ENCODE measurements around the gene ZNF253. TPM values are rescaled to one million over a fixed set of nuclear protein-coding genes. Genes with fewer than 3 reads are reported as not detected.

ZNF253 gene
- total and polyA plus RNA-seq, 4 donors, result 1.7 to 3.7 (median 2.8) TPM

DNA sequence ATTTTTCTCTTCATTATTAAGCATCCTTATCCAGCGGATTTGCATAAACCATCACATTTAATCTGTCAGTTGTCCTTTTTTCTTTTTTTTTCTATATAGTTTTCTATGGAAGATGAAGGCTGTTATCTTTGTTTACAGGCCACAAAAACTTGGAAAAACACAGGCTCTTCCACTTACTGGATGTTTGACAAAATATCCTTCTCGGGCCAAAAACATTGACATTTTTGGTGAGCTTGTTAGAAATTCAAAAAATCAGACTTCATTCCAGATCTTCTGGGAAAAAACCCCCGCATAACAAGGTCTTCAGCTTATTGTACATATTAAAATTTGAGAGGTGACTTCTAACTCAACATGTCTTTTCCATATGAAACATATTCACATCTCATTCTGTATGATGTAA, 48.9 kb downstream of the ZNF253 start:
- DNase-seq (ENCODE audit: low spot score), result no peak
- Histone ChIP-seq H3K4me3 (ENCODE audit: low read depth in 1 of 3, low read length in 3 of 3) (no peak overlapping the region), H3K9ac (ENCODE audit: low read depth in 1 of 2, low read length in 2 of 2) (no peak overlapping the region), H3K4me1 (ENCODE audit: control insufficient read depth in 4 of 4, insufficient read depth in 4 of 4, low read length in 3 of 4) (no peaks in the 10 kb centered on the region), H3K9me3 (ENCODE audit: control insufficient read depth in 4 of 4, low read length in 3 of 4) (peaks cover 0 to 16% (median 1%) of the 10 kb centered on the region in 4 donors), H3K27me3 (ENCODE audit: control insufficient read depth in 4 of 4, insufficient read depth in 4 of 4, low read length in 3 of 4) (no peaks in the 10 kb centered on the region), H3K36me3 (ENCODE audit: control insufficient read depth in 4 of 4, insufficient read depth in 3 of 4, low read depth in 1 of 4, low read length in 3 of 4) (no peaks in the 10 kb centered on the region), H3K27ac (ENCODE audit: low read depth in 1 of 2, low read length in 2 of 2) (no peak overlapping the region)
- no peak for TF ChIP-seq FOXA2 (IDR thresholded peaks at IDR 0.05)
- TF ChIP-seq HNF4A (conservative IDR thresholded peaks at IDR 0.05), result no peak
- no peak for TF ChIP-seq ATF3 (IDR thresholded peaks at IDR 0.05)
- no peak for TF ChIP-seq SP1 (IDR thresholded peaks at IDR 0.05)
- TF ChIP-seq RAD21 (IDR thresholded peaks at IDR 0.05), result no peak
- no peak for TF ChIP-seq GABPA (IDR thresholded peaks at IDR 0.05 in 1 of 2, conservative IDR thresholded peaks at IDR 0.05 in 1 of 2)
- no peak for TF ChIP-seq YY1 (IDR thresholded peaks at IDR 0.05)
- TF ChIP-seq TAF1 (conservative IDR thresholded peaks at IDR 0.05), result no peak
- TF ChIP-seq JUND (IDR thresholded peaks at IDR 0.05), result no peak
- TF ChIP-seq, protein P1, sequence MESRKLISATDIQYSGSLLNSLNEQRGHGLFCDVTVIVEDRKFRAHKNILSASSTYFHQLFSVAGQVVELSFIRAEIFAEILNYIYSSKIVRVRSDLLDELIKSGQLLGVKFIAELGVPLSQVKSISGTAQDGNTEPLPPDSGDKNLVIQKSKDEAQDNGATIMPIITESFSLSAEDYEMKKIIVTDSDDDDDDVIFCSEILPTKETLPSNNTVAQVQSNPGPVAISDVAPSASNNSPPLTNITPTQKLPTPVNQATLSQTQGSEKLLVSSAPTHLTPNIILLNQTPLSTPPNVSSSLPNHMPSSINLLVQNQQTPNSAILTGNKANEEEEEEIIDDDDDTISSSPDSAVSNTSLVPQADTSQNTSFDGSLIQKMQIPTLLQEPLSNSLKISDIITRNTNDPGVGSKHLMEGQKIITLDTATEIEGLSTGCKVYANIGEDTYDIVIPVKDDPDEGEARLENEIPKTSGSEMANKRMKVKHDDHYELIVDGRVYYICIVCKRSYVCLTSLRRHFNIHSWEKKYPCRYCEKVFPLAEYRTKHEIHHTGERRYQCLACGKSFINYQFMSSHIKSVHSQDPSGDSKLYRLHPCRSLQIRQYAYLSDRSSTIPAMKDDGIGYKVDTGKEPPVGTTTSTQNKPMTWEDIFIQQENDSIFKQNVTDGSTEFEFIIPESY (IDR thresholded peaks at IDR 0.05), result no peak
- no peak for TF ChIP-seq FOXA1 (IDR thresholded peaks at IDR 0.05)
- TF ChIP-seq CTCF (IDR thresholded peaks at IDR 0.05; ENCODE audit: low read depth, low read length, missing input control), result no peak
- TF ChIP-seq EGR1 (IDR thresholded peaks at IDR 0.05; ENCODE audit: low read depth in 2 of 2), result no peak
- no peak for TF ChIP-seq RXRA (IDR thresholded peaks at IDR 0.05)
- TF ChIP-seq NR2F2 (IDR thresholded peaks at IDR 0.05), result no peak
- TF ChIP-seq, protein P2, sequence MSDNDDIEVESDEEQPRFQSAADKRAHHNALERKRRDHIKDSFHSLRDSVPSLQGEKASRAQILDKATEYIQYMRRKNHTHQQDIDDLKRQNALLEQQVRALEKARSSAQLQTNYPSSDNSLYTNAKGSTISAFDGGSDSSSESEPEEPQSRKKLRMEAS (IDR thresholded peaks at IDR 0.05), result no peak
- TF ChIP-seq, protein P3, sequence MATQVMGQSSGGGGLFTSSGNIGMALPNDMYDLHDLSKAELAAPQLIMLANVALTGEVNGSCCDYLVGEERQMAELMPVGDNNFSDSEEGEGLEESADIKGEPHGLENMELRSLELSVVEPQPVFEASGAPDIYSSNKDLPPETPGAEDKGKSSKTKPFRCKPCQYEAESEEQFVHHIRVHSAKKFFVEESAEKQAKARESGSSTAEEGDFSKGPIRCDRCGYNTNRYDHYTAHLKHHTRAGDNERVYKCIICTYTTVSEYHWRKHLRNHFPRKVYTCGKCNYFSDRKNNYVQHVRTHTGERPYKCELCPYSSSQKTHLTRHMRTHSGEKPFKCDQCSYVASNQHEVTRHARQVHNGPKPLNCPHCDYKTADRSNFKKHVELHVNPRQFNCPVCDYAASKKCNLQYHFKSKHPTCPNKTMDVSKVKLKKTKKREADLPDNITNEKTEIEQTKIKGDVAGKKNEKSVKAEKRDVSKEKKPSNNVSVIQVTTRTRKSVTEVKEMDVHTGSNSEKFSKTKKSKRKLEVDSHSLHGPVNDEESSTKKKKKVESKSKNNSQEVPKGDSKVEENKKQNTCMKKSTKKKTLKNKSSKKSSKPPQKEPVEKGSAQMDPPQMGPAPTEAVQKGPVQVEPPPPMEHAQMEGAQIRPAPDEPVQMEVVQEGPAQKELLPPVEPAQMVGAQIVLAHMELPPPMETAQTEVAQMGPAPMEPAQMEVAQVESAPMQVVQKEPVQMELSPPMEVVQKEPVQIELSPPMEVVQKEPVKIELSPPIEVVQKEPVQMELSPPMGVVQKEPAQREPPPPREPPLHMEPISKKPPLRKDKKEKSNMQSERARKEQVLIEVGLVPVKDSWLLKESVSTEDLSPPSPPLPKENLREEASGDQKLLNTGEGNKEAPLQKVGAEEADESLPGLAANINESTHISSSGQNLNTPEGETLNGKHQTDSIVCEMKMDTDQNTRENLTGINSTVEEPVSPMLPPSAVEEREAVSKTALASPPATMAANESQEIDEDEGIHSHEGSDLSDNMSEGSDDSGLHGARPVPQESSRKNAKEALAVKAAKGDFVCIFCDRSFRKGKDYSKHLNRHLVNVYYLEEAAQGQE (IDR thresholded peaks at IDR 0.05), result no peak
- no peak for TF ChIP-seq HNF4G (IDR thresholded peaks at IDR 0.05)
- 83% methylated on average over 3 of the region's 3 CpGs for WGBS

All from liver (tissue), 9 donors.